ENCODE results near the gene NFIB.

- TF ChIP-seq YY1 (IDR thresholded peaks at IDR 0.05; ENCODE audit: insufficient read depth, insufficient read length): no peak
- TF ChIP-seq ZNF274 (IDR thresholded peaks at IDR 0.05; ENCODE audit: low read depth, low read length): no peak
- TF ChIP-seq SUZ12 (IDR thresholded peaks at IDR 0.05; ENCODE audit: extremely low read depth, insufficient read depth, insufficient read length): no peak
Measured at GRCh38 chr9:14303521-14303920, 10.4 kb downstream of the NFIB start.

Data from NT2/D1 (cell line).